Measurements from ENCODE around the gene ARL2BP. TPM values are rescaled to one million over a fixed set of nuclear protein-coding genes. Genes with fewer than 3 reads are reported as not detected.
"Not testable (repeated sequence)": the region's sequence is repeated elsewhere in the genome, so short reads cannot be mapped to it uniquely, and the experiment has no call there.

The ARL2BP gene
- total RNA-seq (10 to 100 TPM; 29.9 to 30.1 TPM), polyA plus RNA-seq (112 TPM)

DNA sequence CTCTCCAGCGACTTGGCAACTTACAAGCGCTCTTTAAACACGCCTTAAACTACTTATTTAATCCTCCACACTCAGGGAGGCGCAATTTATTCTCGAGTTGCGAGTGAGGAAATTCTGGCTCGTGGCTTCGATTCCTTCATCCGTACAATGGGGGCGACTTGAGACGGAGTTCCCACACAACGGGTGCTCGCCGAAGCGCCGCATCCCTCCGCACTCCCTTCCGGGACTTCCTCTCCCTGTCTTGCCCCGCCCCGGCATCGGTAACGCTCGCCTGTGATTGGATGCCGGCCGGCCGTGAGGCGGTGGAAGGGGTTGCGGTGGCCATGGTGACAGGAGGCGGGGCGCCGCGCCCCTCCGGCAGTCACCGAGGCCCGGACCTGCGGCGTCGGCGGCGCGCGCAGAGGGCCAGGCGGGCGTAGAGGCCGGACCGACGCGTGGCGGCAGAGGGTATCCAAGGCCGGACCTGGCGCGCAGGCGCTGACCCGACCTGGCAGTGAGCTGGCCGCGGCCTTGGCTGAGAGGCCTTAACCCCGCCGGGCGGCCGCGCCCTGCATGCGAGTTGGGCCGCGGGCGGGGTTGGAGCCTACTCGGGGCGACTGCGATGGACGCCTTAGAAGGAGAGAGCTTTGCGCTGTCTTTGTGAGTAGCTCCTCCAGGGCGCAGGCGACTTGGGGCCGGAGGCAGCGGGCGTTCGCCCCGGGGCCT lies at the start of gene ARL2BP:
Gene ARL2BP, plus strand, starts transcription at position 493 of the 705 bp plus-strand sequence. Its CDS starts 109 bp downstream, at position 602.
- POLR2A ChIA-PET: interaction anchor here (1.0 kb wide), 1 partner anchor 22 kb away, joined by 3 read pairs; no protein-coding TSS in a partner anchor
- Mint-ChIP-seq H3K4me1 (peaks cover 15 to 24% (median 19%) of the 10 kb centered on the region in 3 donors), H3K27ac (peak within 1 kb of the TSS; percentile 91 to 99 (median 97)), H3K27me3 (no peaks in the 10 kb centered on the region), H3K4me3 (peak within 1 kb of the TSS; percentile 90 to 98 (median 96)), H3K9me3 (no peaks in the 10 kb centered on the region), H3K36me3 (peaks cover 5 to 41% (median 9%) of the 10 kb centered on the region in 3 donors)
- DNase-seq: peak; percentile 94 to 97 (median 97)
- Histone ChIP-seq H3K36me3 (ENCODE audit: insufficient read depth, low read length) (peaks cover 16% of the 10 kb centered on the region), H3K27ac (ENCODE audit: low read depth, low read length) (peak within 1 kb of the TSS; percentile 76), H3K27me3 (ENCODE audit: insufficient read depth, low read length, poor library complexity, severe bottlenecking) (no peaks in the 10 kb centered on the region), H3K4me3 (ENCODE audit: low read length) (peak within 1 kb of the TSS; percentile 69), H3K4me1 (ENCODE audit: insufficient read depth, low read length) (peaks cover 17% of the 10 kb centered on the region), H3K9me3 (ENCODE audit: low read length) (no peaks in the 10 kb centered on the region)
- CTCF ChIA-PET: interaction anchor here (0.8 to 1.3 kb wide), 4 partner anchors 36 to 174 kb away, joined by 3 to 5 read pairs (median 3); no protein-coding TSS in a partner anchor

DNA sequence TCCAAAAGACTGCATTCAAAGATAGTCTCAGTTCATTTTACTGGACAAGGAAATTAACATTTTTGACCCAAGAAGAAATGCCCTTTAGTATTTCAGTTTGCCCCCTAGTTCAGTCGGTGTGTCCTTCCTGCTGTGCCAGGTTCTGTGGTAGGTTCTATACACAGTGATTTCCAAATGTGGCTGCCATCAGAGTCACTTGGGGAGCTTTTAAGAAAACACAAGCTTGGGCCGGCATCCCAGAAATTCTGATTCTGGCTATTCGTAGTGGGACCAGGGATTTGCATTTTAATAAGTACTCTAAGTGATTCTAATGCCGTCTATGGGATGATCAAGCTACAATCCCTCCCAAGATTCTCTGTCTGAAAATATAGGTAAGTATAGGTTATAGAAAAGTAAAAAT lies 48.8 kb upstream of the ARL2BP start:
- peak overlapping the region in 3 of 8 donors; percentile 46 to 58 (median 52) for H3K27ac Mint-ChIP-seq
- peaks cover 0 to 24% (median 3%) of the 10 kb centered on the region in 3 donors for H3K36me3 Mint-ChIP-seq
- H3K9me3 Mint-ChIP-seq: no peaks in the 10 kb centered on the region
- Histone ChIP-seq H3K27ac (ENCODE audit: low read depth, low read length) (no peak overlapping the region), H3K4me1 (ENCODE audit: insufficient read depth, low read length) (no peaks in the 10 kb centered on the region), H3K4me3 (ENCODE audit: low read length) (no peak overlapping the region), H3K9me3 (ENCODE audit: low read length) (no peaks in the 10 kb centered on the region), H3K36me3 (ENCODE audit: insufficient read depth, low read length) (no peaks in the 10 kb centered on the region), H3K27me3 (ENCODE audit: insufficient read depth, low read length, poor library complexity, severe bottlenecking) (no peaks in the 10 kb centered on the region)
- DNase-seq: no peak
- POLR2A ChIA-PET: no interaction called here
- H3K4me1 Mint-ChIP-seq: peaks cover 28 to 41% (median 38%) of the 10 kb centered on the region in 3 donors
- CTCF ChIA-PET: no interaction called here
- H3K4me3 Mint-ChIP-seq: no peak overlapping the region
- no peaks in the 10 kb centered on the region for H3K27me3 Mint-ChIP-seq

DNA sequence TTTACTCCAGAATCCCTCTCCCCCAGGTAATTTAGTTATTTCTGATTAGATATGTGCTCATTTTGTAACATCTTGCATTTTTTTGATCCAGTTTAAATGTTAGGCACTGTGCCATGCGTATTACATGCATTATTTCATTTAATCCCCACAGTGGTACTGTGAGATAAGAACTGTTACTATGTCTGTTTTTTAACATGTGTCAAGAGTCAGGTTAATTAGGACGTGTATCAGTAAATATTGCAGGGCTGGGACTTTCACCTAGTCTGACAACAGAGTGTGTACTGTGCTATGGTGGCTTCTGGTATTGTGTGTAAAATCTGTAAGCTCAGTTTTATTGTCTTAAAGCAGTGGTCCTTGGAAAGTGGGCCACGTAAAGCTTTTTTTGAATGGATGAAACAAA lies 48.3 kb upstream of the ARL2BP start:
- H3K27ac Mint-ChIP-seq: no peak overlapping the region
- CTCF ChIA-PET: no interaction called here
- POLR2A ChIA-PET: no interaction called here

DNA sequence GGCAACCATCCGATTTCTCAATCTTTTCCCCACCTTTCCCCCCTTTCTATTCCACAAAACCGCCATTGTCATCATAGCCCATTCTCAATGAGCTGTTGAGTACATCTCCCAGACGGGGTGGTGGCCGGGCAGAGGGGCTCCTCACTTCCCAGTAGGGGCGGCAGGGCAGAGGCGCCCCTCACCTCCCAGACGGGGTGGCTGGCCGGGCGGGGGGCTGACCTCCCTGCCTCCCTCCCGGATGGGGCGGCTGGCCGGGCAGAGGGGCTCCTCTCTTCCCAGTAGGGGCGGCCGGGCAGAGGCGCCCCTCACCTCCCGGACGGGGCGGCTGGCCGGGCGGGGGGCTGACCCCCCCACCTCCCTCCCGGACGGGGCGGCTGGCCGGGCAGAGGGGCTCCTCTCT lies 44.7 kb upstream of the ARL2BP start:
- not testable (repeated sequence) for H3K4me3 Mint-ChIP-seq

More for the DNA sequence above, 48.3 kb upstream of the ARL2BP start:
- no peaks in the 10 kb centered on the region for H3K36me3 ChIP-seq (ENCODE audit: insufficient read depth, low read length)
- no peak overlapping the region for H3K27ac ChIP-seq (ENCODE audit: low read depth, low read length)
- no peaks in the 10 kb centered on the region for H3K9me3 Mint-ChIP-seq
- H3K4me1 ChIP-seq (ENCODE audit: insufficient read depth, low read length): no peaks in the 10 kb centered on the region
- no peak overlapping the region for H3K4me3 Mint-ChIP-seq
- peaks cover 28 to 39% (median 35%) of the 10 kb centered on the region in 3 donors for H3K4me1 Mint-ChIP-seq
- H3K27me3 ChIP-seq (ENCODE audit: insufficient read depth, low read length, poor library complexity, severe bottlenecking): no peaks in the 10 kb centered on the region
- H3K9me3 ChIP-seq (ENCODE audit: low read length): no peaks in the 10 kb centered on the region
- no peak for DNase-seq
- no peak overlapping the region for H3K4me3 ChIP-seq (ENCODE audit: low read length)
- H3K27me3 Mint-ChIP-seq: no peaks in the 10 kb centered on the region
- peaks cover 0 to 24% (median 3%) of the 10 kb centered on the region in 3 donors for H3K36me3 Mint-ChIP-seq

DNA sequence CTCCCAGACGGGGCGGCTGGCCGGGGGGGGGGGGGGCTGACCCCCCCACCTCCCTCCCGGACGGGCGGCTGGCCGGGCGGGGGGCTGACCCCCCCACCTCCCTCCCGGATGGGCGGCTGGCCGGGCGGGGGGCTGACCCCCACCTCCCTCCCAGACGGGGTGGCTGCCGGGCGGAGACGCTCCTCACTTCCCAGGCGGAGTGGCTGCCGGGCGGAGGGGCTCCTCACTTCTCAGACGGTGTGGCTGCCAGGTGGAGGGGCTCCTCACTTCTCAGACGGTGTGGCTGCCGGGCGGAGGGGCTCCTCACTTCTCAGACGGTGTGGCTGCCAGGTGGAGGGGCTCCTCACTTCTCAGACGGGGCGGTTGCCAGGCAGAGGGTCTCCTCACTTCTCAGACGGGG lies 44.1 kb upstream of the ARL2BP start:
- H3K27me3 Mint-ChIP-seq; H3K4me1 ChIP-seq (ENCODE audit: insufficient read depth, low read length); H3K9me3 ChIP-seq (ENCODE audit: low read length); H3K4me3 ChIP-seq (ENCODE audit: low read length); H3K4me3 Mint-ChIP-seq; CTCF ChIA-PET; H3K9me3 Mint-ChIP-seq; H3K27me3 ChIP-seq (ENCODE audit: insufficient read depth, low read length, poor library complexity, severe bottlenecking); POLR2A ChIA-PET; H3K27ac ChIP-seq (ENCODE audit: low read depth, low read length); DNase-seq; H3K27ac Mint-ChIP-seq: not testable (repeated sequence)
- H3K4me1 Mint-ChIP-seq: peaks cover 21 to 25% (median 24%) of the 10 kb centered on the region in 3 donors
- H3K36me3 ChIP-seq (ENCODE audit: insufficient read depth, low read length): peaks cover 11% of the 10 kb centered on the region
- H3K36me3 Mint-ChIP-seq: peaks cover 0 to 36% (median 13%) of the 10 kb centered on the region in 3 donors

More for the DNA sequence above, 44.7 kb upstream of the ARL2BP start:
- H3K9me3 ChIP-seq (ENCODE audit: low read length); DNase-seq; H3K27ac ChIP-seq (ENCODE audit: low read depth, low read length); CTCF ChIA-PET; H3K4me3 ChIP-seq (ENCODE audit: low read length); H3K27ac Mint-ChIP-seq; H3K27me3 Mint-ChIP-seq; H3K4me1 ChIP-seq (ENCODE audit: insufficient read depth, low read length); H3K27me3 ChIP-seq (ENCODE audit: insufficient read depth, low read length, poor library complexity, severe bottlenecking); POLR2A ChIA-PET; H3K9me3 Mint-ChIP-seq: not testable (repeated sequence)
- peaks cover 11% of the 10 kb centered on the region for H3K36me3 ChIP-seq (ENCODE audit: insufficient read depth, low read length)
- Mint-ChIP-seq H3K4me1 (peaks cover 21 to 26% (median 24%) of the 10 kb centered on the region in 3 donors), H3K36me3 (peaks cover 0 to 30% (median 10%) of the 10 kb centered on the region in 3 donors)

DNA sequence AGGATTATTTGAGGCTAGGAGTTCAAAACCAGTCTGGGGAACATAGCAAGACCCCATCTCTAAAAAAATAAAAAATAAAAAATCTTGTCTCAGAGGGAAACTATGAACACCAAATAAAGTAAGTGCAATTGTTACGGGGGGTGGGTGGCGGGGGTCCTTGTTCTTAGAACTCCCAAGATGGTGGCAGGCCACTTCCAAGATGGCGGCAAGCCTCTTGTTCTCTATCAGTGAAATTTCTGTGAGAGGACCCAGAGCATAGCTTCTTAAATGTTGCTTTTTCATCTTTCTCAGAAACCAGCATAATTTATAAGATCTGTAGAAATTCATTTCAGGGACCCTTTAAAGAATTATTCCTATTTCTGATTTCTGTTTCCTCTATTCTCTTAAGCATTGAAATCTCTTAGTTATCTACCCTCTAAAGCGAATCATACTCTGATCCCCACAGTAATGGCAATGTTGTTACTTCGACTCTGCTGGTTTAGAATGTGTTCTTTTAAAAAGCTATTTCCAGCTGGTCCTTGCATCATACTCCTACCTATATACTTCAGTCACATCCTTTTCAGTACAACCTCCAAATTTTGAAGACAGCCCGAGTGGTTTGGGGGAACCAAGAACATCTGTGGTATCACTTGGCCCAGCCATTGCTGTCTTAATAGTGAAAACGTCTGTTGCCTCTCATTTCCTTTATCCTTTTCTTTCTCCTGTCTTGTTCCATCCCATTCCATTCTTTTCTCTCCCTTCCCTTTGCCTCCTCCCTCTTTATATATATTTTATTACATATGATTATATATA lies 42.8 kb upstream of the ARL2BP start:
- Histone ChIP-seq H3K27ac (ENCODE audit: low read depth, low read length) (no peak overlapping the region), H3K27me3 (ENCODE audit: insufficient read depth, low read length, poor library complexity, severe bottlenecking) (no peaks in the 10 kb centered on the region), H3K4me1 (ENCODE audit: insufficient read depth, low read length) (no peaks in the 10 kb centered on the region), H3K4me3 (ENCODE audit: low read length) (no peak overlapping the region), H3K9me3 (ENCODE audit: low read length) (no peaks in the 10 kb centered on the region), H3K36me3 (ENCODE audit: insufficient read depth, low read length) (peaks cover 20% of the 10 kb centered on the region)
- H3K4me1 Mint-ChIP-seq: peaks cover 12 to 15% (median 12%) of the 10 kb centered on the region in 3 donors
- H3K4me3 Mint-ChIP-seq: no peak overlapping the region
- H3K9me3 Mint-ChIP-seq: no peaks in the 10 kb centered on the region
- peaks cover 0 to 37% (median 10%) of the 10 kb centered on the region in 3 donors for H3K36me3 Mint-ChIP-seq
- no peak for DNase-seq
- CTCF ChIA-PET: no interaction called here
- H3K27me3 Mint-ChIP-seq: no peaks in the 10 kb centered on the region
- peak overlapping the region in 1 of 8 donors; percentile 63 for H3K27ac Mint-ChIP-seq
- POLR2A ChIA-PET: interaction anchor here (0.6 kb wide), 1 partner anchor 683 kb away, joined by 7 read pairs; the partner anchor contains the start of gene BBS2

DNA sequence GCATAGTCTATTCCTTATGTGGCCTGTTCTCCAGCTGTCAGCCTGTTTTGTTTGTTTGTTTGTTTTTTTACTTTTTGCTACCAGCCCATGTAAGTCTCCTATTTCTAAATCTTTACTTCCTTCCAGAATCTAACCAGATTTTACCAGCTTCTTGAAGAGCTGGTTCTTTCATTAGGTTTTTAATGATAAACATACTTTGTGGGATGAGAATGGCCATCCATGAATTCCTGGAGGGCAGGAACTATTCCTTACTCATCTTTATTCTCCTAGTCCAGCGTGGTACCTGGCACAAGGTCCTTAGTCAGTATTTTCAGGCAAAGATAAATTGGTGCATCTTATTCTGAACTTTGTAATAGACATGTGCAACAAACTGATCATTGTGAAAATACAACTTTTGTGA lies 41.6 kb upstream of the ARL2BP start:
- Histone ChIP-seq H3K27ac (ENCODE audit: low read depth, low read length) (no peak overlapping the region), H3K9me3 (ENCODE audit: low read length) (no peaks in the 10 kb centered on the region), H3K4me1 (ENCODE audit: insufficient read depth, low read length) (no peaks in the 10 kb centered on the region), H3K27me3 (ENCODE audit: insufficient read depth, low read length, poor library complexity, severe bottlenecking) (no peaks in the 10 kb centered on the region), H3K36me3 (ENCODE audit: insufficient read depth, low read length) (peaks cover 27% of the 10 kb centered on the region), H3K4me3 (ENCODE audit: low read length) (no peak overlapping the region)
- DNase-seq: no peak
- H3K36me3 Mint-ChIP-seq: peaks cover 0 to 46% (median 13%) of the 10 kb centered on the region in 3 donors
- peaks cover 9 to 12% (median 10%) of the 10 kb centered on the region in 3 donors for H3K4me1 Mint-ChIP-seq
- peak overlapping the region in 4 of 8 donors; percentile 17 to 84 (median 56) for H3K27ac Mint-ChIP-seq
- H3K9me3 Mint-ChIP-seq: no peaks in the 10 kb centered on the region
- H3K27me3 Mint-ChIP-seq: no peaks in the 10 kb centered on the region
- H3K4me3 Mint-ChIP-seq: no peak overlapping the region
- ChIA-PET CTCF (no interaction called here), POLR2A (no interaction called here)

DNA sequence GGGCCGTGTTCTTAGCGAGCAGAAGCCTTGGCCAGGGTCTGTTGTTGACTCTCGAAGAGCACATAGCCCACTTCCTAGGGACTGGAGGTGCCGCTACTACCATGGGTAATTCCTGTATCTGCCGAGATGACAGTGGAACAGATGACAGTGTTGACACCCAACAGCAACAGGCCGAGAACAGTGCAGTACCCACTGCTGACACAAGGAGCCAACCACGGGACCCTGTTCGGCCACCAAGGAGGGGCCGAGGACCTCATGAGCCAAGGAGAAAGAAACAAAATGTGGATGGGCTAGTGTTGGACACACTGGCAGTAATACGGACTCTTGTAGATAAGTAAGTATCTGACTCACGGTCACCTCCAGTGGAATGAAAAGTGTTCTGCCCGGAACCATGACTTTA lies 40.4 kb upstream of the ARL2BP start:
- Mint-ChIP-seq H3K4me1 (peaks cover 6 to 9% (median 7%) of the 10 kb centered on the region in 3 donors), H3K27ac (no peak overlapping the region), H3K27me3 (no peaks in the 10 kb centered on the region), H3K9me3 (no peaks in the 10 kb centered on the region), H3K36me3 (peaks cover 0 to 50% (median 17%) of the 10 kb centered on the region in 3 donors), H3K4me3 (no peak overlapping the region)
- CTCF ChIA-PET: no interaction called here
- Histone ChIP-seq H3K27me3 (ENCODE audit: insufficient read depth, low read length, poor library complexity, severe bottlenecking) (no peaks in the 10 kb centered on the region), H3K9me3 (ENCODE audit: low read length) (no peaks in the 10 kb centered on the region), H3K27ac (ENCODE audit: low read depth, low read length) (no peak overlapping the region), H3K36me3 (ENCODE audit: insufficient read depth, low read length) (peaks cover 34% of the 10 kb centered on the region), H3K4me1 (ENCODE audit: insufficient read depth, low read length) (no peaks in the 10 kb centered on the region), H3K4me3 (ENCODE audit: low read length) (no peak overlapping the region)
- DNase-seq: no peak
- POLR2A ChIA-PET: no interaction called here
